Activated naive CD4-positive, alpha-beta T cell treated with Interleukin-2 at 50 U/mL for 16 hours (primary cell): ENCODE data around the gene RASGRF1.
"Not testable (repeated sequence)": the region's sequence is repeated elsewhere in the genome, so short reads cannot be mapped to it uniquely, and the experiment has no call there.

ENCODE experiments used
- DNase-seq: peaks from one replicate; pipeline ENCODE4 v3.0.0-alpha.2; 2020

Gene RASGRF1

DNA sequence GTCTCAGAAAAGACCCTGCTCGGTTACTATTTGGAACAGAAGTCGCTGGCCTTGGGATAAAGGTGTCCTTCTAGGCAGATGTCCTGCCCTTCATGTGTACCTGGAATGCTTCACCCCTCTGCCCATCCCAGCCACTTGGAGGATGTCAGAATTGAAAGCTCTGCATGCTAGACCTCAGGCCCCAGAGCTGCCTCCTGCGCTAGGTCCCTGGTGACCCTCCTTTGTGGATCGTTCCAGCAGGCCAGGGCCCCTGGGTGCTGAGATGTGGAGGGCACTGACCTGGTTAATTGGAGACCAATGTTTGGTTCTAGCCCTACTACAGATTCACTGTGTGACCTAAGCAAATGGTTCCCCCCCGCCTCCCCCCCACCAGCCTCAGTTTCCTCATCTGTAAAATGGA, 143.1 kb downstream of the RASGRF1 start:
- no peak for DNase-seq

DNA sequence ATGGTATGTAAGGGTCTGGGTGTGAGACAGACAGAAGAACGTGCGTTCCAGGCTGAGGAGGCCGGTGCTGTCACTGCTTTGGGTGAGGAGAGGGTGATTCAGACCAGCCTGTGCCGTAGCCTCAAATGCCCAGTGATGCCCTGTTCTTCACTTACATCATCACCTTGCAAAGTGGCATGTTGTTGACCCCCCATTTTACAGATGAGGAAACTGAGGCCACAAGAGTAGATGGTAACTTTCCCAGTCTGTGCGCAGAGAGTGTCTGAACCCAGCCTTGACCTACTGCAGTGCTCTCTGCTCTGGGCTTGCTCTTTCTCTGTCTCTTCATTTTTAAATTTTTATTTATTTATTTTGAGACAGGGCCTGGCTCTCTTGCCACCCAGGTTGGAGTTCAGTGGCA, 144.1 kb downstream of the RASGRF1 start:
- DNase-seq = no peak

DNA sequence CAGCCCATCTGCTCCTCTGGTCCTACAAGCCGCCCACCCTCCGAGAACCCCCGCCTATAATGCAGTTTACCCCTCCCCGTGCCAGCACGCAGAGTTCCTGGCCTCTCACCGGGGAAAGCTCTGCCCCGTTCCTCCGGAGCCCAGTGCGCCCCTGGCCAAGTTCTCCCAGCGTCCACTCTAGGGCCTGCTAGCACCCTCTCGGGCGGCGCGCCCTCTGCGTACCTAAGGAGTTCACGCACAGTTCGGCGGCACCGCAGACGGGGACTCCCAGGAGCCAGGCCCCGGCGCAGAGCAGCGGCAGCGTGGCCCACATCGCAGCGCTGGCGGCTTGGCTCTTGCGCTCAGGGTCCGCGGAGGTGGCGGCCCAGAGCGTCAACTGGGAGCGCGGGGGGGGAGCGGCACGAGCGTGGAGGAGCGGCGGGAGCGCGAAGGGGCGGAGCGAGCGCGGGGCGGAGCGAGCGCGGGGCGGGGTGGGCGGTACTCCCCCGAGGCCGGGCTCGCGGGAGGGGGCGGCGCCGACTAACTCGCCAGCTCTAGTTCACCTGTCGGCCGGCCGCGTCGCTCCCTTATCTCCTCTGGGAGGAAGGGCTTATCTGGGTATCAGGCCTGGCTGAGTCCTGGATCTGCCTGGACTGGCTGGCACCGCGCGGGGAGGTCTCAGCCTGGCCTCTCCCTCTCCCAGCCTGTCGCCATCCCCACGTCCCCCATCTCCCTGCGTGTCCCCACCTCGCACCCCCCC, 145.7 kb downstream of the RASGRF1 start, which contains the start of gene CTSH:
Gene CTSH (minus strand): TSS at position 378 of the 739 bp plus-strand sequence. CDS start 65 bp downstream, at position 313.
- DNase-seq = peak; percentile 80

DNA sequence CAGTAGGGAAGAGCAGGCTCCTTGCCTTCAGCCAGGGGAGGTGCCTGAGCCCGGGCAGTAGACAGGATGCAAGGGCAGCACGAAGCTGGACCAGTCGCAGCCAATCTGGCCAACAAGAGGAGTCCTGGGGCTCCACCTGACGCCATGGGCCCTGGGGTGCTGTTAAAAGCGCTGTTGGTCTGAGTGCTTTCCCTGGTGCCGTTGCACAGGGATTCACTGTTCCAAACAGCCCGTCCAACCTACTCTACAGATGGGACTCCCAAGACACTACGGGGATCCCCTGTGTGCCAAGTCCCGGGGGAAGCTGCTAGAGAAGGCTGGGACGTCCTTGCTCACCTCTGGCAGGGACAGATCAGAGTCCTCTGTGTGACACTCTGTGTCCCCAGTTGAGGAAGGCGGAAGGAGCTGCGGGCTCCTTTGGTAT, 146.4 kb downstream of the RASGRF1 start:
- no peak for DNase-seq

DNA sequence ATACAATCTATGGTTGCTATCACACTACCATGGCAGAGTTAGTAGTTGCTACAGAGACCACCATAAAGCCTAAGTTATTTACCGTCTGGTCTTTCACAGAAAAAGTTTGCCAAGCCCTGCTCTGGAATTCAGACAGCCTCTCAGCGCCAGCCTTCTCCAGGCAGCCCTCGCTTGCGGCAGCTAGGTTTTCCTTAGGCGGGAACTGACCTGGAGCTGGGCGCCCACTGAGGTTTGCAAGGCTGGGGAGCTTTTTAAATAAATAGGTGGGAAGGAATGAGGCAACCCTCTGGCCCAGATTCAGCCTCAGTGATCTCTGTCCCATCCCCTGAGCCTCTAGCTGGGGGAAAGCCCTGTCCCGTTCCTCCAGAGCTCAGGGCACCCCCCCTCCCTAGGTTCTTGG, 146.9 kb downstream of the RASGRF1 start:
- no peak for DNase-seq

DNA sequence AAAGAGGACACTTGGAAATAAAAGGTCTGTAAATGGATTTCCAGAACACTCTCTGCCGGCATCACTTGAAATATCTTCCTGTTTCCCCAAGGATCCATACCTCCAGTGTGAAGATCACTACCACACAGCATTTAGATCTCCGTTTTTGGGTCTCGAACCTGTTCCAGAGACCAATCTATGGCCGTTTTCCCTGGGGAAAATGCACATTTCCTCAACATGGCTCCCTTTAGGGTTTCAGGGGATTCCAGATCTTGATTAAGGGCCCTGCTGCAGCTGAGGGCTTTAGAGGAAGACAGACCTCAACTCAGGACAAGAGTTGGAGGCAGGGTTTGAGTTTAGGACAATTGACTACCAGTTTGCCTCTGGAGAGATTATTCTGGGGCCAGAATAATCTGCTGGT, 147.8 kb downstream of the RASGRF1 start:
- no peak for DNase-seq

DNA sequence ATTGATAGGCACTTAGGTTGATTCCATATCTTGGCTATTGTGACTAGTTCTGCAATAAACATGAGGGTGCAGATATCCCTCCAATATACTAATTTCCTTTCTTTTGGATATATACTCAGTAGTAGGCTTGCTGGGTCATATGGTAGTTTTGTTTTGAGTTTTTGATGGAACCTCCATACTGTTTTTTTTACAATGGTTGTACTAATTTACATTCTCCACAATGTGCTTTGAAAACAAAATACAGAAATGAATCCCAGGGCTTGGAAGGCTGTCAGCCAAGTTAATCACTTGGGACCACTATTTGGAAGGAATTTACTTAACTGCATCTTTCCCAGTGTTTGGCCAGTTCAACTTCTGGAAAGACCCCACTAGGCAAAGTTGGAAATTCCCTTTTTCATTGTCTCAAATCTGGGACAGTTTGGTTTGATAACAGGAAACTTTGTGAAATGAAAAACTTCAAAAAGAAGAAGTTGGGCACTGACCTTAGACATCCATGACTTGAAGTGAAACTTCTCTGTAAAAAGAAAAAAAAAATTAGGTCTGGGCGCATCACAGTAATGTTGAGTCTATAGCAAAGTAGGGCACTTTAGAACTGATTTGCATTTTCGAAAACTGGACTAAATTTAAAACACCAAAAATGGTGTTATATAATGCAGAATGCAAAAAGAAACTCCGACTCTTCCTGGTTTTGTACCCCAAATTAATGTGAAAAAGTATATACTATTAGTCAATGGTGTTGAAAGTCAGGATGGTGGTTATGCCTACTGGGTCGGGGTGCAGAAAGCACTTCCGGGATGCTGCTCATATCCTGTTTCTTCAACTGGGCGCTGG, 151.7 kb downstream of the RASGRF1 start:
- peak; percentile 24 for DNase-seq

DNA sequence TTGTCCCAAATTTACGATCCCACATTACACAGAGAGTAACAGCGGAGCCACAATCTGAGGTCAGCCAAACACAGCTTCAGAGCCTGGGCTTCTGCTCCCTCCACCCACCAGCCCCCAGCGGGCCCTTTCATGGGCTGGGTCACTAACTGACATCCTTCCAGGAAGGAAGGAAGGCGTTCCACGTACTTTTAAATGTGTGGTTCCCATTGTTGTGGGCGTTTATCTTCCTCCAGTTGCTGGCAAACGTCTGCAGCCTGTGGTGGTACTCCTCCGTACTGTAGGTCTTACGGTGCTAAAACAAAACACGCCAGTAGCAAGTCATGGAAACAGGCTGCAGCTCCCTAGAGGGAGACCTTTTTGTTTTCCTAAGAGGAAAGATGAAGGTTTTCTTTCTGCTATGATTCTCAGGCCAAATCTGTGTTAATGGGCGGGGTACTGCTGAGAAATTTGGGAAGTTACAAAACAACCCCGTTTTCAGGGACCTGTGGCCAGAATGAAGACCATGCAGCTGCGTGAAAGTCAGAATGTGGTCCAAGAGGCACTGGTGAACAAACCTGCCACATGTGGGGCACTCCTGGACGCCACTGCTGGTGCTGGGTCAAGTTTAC, 153.3 kb downstream of the RASGRF1 start:
- peak; percentile 12 for DNase-seq

DNA sequence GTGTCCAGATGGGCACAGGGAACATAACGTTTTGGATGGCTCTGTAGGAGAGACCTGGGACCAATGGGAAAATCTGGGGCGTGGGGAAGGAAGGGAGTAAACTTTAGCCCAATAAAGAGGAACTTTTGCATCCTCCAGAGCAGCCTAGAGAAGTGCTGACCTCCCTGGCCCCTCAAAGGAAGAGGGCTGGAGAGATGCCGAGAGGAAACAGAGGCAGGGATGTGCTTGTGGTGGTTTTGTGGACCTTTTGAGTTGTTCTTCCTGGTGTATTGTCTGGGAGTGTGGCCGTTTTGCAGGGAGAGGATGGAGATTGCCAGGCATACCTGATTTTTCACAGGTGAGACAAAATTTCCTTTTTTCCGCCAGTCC, 155.9 kb downstream of the RASGRF1 start:
- DNase-seq = no peak

DNA sequence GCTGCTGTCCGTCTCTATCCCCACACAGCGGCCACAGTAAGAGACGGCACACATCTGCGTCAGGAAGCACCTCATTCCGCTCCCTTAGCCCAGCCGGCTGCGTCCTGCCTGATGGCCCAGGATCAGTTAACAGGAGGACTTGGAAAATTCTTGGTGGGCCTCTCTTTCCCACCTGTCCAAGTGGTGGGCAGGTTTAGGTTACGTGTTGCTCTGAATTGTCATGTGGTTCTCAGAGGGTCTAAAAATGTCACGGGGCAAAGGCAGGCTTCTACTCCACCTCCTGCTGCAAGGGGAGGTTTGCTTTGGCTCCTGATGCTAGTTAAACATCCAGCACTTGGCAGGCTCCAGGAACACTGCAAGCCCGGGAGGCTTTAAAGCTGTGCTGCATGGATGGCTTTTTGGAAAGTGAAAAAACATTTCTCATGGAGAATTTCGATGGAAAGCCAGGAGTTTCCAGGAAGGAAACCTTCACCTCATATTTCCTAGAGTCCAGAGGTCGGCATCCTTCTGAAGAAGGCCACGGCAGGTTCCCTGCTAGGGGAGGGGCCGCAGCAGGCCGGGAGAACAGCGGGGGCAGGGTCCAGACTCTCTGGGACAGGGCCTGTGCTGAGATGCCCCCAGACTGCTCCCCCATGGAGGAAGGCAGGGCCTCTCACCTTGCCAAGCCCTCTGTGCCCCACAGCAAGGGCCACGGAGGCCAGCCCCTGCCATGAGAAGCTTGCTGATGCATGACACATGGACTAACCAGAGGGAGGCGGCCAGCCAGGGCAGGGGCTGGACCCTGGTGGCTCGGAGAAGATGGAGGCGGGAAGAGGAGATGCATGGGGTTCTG, 156.5 kb downstream of the RASGRF1 start:
- no peak for DNase-seq

DNA sequence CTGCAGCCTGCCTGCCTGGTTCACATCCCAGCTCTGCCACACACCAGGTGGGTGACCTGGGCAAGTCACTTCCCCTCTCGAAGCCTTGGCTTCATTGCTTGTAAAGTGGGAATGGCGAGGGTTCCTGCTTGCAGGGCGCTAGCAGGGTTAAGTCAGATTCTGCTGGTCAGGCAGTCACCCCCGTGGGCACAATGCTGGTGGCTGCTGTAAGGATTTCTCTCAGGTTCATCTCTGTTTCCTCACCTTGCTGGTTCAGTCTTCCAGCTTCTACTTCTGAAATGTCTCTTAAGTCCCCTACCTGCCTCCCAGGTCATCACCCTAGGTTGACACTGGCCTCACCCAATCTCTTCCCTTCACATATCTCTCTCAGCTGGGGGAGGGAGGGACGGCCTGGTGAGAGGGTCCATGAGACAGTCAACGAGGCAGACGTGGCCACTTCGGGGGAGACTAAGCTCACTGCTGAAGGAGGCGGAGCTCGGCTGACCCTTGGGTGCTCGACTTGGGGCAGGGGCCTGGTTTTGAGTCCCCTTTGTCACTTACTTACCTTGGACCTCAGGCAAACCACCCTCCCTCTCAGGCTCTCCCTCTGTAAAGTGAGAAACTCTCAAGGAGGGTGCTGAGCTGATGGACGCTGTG, 157.3 kb downstream of the RASGRF1 start:
- DNase-seq = no peak

DNA sequence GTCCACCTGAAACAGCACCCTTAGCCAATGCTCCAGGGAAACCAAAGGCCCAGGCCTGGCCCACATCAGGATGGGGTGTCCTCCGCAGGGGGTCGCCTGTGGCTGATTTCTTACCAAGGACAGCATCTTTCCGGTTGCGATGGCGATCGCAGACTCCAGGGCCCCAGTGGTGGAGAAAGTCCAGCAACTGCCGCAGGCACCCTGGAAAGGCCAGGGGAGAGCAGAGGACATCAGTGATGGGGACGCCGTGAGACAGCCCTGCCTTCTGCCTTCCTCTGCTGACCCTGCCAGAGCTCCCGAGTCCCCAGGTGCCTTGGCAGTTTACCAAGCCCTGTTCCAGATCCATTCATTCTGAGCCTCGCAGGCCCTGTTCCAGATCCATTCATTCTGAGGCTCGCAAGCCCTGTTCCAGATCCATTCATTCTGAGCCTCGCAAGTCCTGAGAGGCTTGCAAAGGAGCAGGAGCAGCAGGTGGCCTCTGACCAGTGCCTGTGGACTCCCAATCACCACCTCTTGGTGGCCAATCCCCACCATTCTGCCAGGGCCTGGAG, 158.2 kb downstream of the RASGRF1 start:
- no peak for DNase-seq

DNA sequence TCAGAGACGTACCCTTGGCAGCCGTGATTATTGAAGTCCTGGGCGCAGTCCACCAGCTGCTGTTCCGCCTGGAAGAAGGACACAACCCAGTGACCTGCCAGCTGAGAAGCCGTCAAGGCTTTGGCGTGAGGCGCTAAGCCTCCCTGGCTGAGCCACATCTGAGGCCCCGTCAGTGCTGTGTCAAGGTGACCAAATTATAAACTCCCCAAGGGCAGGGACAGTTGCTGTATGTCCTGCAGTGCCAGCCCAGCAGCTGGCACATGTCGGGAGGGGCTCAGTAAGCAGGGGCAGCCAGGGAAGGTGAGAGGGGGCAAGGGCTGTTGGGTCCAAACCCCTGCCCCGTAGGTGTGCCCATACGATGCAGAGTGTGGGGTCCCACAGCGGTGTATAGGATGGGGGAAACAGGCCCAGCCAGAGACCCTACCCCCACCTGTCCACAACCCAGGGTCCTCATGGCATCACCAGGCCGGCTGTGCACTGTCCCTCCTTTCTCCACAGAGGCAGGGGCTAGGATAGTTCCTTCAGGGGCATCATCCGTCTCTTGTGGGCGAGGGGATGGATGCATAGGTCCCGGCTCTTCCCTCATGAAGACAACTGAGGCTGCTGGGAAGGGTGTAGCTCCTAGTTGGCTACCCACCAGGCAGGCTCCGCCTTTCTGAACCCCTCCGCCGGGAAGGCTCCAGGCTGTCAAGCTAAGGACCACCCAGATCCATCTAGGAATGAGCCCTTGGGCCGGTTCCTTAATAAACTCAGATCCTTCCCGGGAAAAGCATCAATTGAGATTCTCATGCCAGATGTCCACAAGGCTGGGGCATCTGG, 158.9 kb downstream of the RASGRF1 start:
- no peak for DNase-seq

DNA sequence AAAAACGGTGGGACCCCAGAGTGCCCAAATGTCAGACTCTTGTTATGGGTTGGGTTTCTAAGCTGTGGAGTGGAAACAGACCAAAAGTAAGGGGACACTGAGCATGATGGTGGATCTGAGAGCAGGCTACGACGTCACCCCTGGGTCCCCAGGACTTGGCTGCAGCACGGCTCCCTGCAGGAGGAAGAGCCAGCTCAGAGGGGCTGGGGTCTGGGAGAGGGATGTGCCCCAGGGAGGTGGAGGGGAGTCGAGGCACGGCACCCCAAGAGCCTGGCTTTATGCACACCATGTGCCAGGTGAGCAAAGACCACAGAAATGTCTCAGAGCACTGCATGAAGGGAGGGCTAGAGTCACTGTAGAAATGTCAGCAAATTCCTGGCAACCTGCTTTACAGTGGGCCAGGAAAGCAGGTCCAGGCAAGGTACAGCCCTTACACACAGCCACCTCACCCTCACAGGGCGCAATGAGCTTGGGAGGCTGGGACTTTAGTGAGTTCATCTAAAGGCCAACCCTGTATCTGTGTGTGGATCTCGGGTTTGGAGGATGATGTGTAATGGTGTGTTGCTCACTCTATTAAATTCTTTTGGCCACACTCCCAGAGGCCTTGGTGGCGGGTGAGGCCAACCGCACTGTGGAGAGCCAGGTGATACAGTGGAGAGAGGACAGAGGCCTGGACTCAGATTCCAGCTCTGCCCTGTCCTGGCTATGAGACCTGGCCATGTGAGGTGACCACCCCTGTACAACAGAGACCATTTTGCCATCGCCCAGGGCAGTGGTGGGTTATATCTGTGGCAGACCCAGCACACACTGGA, 159.8 kb downstream of the RASGRF1 start:
- DNase-seq = no peak

DNA sequence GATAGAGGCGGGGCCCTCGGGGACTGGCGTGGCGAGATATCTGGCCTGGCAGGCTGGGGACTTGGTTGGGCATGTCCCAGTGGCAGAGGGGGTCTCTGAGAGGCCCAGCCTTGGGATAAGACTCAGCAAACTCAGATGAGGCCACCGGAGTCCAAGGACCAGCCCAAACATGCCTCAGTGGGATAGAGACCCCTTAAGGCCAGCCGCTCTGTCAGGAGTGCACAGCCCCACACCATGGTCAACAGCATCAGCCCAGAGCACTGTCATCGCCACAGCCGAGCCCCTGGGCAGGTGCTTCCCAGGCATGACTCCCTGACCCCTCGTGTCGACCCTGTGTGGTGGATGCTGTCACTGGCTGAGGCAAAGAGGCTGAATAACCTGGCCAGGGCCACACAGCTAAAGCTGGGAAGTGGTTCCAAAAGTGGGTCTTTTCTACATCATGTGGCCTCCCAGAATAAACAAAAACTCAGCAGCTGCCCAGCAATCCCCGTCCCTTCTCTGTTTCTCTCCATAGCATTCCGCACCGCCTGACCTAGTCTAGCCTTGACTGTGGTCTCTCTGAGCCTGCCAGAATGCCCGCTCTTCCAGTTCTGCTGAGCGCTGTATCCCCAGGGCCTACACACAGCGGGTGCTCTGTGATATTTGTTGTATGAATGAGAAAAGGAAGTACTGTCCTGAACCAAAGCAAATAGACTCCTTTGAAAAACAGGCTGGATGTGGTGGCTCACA, 160.9 kb downstream of the RASGRF1 start:
- no peak for DNase-seq

DNA sequence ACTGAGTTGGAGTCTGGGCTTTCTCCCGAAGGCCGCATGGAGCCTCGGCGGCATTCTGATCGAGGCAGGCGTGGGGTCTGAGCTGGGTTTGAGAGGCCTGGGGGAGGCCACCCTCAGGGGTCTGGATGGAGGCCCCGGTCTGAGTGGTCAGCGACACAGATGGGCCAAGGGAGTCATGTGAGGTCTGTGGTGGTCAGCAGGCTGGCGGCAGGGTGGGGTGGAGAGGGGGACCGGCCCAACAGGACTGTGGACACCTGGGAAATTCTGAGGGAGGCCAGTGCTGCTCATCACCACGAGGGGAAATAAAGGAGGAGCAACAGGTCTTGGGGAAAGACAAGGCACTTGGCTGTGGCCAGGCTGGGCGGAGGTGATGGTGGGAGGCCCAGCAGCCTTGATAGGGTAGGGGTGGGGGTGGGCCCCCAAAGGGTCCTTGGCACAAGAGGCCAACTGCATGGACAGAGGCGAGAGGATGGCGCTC, 161.9 kb downstream of the RASGRF1 start:
- no peak for DNase-seq

DNA sequence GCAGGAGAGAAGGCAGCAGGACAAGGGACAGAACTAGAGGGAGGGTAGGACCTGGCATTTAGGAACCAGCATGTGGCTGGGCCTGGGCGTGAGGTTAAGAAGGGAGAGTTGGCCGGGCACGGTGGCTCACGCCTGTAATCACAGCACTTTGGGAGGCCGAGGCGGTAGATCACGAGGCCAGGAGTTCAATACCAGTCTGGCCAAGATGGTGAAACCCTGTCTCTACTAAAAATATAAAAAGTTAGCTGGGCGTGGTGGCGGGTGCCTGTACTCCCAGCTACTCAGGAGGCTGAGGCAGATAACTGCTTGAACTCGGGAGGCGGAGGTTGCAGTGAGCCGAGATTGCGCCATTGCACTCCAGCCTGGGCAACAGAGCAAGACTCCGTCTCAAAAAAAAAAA, 162.4 kb downstream of the RASGRF1 start:
- not testable (repeated sequence) for DNase-seq

DNA sequence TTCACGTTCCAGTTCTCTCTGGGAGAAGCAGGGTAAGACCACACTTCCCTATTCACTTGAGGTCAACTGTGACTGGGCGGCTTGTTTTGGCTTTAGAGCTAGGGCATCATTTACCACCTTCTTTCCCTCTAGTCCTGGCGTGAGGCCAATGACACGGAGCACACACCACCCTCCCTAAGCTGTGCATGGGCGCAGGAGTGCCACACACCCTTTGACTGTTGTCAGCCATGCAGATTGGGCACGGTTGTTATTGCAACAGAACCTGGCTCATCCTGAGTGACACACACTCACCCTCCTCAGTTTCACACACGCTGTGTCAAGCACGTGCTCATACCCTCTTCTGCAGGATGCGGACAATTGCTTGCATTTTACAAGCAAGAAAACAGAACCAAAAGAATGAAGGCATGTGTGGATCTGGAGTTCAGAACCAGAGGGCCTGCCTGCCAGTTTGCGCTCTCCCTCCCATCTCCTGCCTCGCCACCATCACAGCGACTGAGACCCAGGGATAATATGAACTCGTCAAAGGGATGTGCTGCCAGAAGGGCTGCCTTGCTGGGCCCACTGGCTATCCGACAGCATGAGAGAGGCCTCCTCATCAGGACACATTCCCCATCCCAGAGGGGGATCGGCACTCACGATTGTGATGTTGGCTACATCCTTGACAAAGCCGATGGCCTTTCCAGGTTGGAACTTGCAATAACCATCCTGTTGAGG, 163.3 kb downstream of the RASGRF1 start:
- DNase-seq = no peak
